Fibroblast of upper back skin (primary cell): ENCODE results near the gene RAG2.

Experiments
- DNase-seq: peaks from one replicate; pipeline ENCODE4 v3.0.0-alpha.2; 2013

Gene RAG2

DNA sequence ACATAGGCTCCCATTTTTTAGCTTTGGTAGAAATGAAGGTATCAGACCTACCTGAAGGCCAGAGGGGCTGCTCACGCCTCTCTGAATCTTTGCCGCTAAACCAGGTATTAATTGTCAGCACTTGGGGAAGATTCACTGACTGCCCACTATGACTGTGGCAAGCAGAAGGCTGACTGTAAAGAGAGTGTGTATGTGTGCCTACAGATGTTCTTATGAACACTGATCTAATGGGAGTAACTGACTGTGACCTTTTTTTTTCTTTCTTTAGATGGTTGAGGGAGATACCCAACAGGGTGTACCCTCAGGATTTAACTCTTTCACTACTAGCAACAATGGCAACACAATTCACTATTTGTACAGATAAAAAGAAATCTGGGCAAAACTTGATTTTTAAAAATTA is at the start of gene RAG2:
TSS of gene RAG2 (minus strand) at position 186 of the 400 bp plus-strand sequence. CDS start 4,068 bp downstream, outside the sequence.
- no peak for DNase-seq

DNA sequence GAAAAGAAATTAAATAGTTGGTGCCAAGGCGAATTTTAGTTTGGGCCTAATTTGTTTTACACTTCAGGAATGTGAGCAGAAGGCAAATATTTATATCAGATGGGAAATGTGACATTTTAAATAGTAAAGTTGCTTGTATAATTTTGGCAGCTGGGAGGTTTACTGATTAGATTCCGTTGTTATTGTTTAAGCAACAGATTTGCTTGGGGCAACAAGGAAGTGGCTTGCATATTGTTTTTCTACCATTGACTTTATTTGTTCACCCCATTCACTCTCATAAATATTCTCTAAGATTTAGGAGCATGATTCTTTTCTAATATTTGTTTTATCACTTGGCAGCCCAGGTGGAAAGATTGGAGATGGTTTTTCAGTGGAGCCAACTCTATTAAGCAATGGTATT is 40.5 kb upstream of the RAG2 start:
- no peak for DNase-seq

GRCh38 chr11:36635066-36635862 is 37.2 kb upstream of the RAG2 start:
- DNase-seq, result no peak

DNA sequence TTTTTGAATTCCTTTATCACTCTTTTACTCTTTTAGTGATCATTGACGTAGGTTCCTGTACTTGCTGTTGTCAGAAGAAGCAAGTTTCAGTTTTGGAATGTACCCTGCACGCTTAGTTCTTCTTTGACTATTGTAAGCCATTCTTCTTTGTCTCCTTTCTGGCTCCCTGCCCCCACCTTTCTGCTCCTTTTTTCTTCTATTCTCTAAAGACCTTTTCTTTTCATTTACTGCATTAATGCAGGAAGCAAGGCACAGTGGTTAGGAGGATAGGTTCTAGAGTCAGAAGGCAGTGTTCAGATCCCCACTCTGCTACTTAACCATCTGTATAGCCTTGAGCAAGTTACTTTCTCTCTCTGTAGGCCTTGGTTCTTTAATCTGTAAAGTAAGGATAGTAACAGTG is 33.7 kb upstream of the RAG2 start:
- no peak for DNase-seq

DNA sequence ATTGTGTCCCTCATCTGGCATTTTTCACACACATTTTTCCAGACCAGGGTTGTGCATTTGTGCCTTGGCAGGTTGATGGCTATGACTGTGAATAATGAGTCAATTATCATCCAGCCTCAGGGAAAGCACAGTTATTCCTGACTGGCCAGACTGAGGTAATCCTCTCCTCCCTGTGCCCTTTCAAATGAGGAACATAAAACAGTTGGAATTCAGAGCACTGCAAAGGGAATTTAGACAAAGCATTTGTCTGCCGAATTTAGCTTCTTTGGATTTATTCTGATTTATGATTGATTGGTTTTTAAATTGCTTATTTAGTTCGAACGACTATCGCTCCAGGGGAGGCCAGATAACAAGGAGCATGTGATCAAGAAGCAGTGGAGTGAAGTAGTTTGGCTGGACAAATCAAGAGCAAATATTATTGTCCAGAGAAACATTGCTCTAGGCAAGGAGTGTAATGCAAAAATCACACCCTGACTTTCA is 30.8 kb upstream of the RAG2 start:
- DNase-seq, result no peak

GRCh38 chr11:36628141-36628540 is 30.1 kb upstream of the RAG2 start:
- DNase-seq, result no peak

- DNase-seq, result no peak
Observed at GRCh38 chr11:36627471-36627870, 29.4 kb upstream of the RAG2 start.

DNA sequence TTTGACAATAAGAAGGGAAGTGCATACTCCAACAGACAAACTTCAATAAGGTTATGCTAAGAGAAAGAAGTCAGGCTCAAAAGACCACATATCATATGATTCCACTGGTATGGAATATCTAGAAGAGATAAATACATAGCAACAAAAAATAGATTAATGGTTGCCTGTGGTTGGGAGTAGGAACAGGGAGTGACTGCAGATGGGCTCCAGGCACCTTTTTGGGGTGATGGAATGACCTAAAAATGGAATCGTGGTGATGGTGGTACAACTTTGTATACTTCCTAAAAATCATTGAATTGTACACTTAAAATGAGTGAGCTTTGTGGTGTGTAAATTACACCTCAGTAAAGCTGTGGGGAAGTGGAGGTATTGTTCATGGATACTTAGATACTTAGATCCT is 29.0 kb upstream of the RAG2 start:
- DNase-seq, result no peak

GRCh38 chr11:36623494-36623893 is 25.5 kb upstream of the RAG2 start:
- DNase-seq, result no peak

DNA sequence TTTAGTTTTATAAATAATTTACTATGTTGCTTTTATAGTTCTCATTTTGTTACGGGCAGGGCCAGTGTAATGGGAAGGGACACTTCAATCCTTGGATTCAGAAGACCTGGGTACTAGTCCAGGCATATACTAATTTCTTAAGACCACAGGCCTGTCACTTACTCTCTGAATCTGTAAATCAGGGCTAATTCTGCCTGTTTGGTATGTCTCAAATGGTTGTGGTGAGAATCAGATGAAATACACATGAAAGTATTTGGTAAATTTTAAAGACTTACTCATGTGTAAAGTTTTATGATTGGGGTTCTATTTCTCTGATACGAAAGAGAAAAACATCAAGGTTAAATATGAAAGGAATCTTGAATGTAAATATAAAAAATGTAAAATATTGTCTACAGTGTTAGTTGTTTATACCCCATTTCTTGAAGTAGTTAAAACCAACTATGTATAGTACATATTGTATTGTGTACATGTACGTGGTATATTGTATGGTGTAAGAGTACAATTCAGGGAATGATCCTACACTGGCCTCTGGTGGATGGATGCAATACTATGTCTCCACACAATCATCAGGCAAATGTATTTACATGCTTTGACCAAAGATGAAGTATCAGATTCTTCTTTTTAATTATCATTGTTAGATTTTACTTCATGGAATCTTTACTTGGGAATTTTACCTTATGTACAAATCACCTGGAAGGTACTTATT is 24.5 kb upstream of the RAG2 start:
- DNase-seq, result peak; percentile 51

- no peak for DNase-seq
Observed at GRCh38 chr11:36620246-36620645, 22.2 kb upstream of the RAG2 start.

GRCh38 chr11:36619502-36619901 is 21.5 kb upstream of the RAG2 start:
- no peak for DNase-seq

DNA sequence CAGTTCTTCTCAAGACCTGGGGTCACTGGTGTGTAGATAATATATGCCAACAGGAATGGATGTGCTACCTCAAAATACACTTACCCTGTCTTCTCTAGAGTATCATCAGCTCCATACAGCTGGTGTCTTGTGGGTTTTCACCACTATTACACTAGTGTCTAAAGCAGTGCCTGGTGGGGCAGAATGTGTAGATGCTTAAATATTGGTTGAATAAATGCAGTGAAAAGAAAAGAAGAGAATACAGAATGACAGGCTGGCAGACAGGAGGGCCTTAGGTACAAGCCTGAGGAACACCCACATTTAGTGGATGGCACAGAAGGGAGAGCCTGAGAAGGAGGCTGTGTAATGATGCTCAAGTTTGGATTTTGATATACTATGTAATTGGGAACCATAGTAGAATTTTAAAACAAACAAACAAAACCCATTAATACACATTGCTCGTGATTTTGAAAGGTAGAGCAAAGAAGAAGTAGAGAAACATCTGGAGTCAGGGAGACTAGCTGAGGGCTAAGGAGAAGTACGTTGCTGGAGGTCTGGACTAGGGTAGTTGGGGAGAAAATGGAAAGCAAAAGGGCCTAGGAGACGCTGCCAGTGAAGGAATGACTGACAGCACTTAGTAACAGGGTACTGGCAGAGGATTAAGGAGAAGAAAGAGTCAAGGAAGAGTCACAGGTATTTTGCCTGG is 20.5 kb upstream of the RAG2 start:
- no peak for DNase-seq

DNA sequence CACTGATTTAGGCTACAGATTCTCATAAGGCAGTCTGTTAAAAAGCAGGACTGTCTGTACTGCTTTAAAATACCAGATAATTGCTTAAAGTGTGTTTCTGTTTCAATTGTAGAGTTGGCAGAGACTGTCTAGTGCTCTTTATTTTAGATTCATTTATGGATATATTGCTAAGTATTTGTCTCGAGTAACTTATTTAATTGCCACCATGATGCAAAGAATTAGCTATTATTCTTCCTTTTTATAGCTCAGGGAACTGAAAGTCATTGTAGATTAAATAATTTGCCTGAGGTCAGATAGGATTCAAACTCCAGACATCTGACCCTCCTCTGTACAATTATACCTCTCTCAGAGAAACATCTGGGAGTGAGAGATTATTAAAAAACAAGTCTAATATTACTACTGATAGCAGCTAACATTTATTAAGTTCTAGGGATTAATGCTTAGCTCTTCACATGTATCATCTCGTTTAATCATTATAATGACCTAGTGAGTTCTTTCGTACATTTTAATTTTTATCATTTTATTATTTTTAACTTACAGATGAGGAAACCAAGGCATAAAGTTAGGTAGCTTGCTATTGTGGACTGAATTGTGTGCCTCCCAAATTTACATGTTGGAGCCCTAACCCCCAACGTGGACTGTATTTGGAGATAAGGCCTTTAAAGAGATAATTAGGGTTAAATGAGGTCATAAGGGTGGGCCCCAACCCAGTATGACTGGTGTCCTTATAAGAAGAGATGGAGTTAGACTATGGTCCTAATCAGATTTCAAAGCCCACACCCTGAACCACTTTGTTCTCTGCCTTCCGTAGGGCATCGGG is 19.7 kb upstream of the RAG2 start:
- DNase-seq, result no peak

DNA sequence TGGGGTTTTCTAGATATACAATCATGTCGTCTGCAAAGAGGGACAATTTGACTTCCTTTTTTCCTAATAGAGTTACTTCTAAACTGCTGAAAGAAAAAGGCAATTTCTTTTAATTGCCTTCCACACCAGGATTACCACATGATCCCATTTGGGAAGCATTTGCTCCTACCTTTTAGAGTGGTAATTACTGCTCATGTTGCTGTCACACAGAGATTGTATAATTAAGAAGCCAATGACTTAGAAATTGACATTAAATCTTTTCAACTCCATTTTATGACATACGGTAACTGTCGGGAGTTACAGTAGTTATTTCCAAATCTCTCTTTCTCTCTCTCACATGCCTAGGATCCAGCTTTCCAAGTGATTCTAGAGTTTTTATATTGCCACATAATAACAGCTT is 17.8 kb upstream of the RAG2 start:
- no peak for DNase-seq

DNA sequence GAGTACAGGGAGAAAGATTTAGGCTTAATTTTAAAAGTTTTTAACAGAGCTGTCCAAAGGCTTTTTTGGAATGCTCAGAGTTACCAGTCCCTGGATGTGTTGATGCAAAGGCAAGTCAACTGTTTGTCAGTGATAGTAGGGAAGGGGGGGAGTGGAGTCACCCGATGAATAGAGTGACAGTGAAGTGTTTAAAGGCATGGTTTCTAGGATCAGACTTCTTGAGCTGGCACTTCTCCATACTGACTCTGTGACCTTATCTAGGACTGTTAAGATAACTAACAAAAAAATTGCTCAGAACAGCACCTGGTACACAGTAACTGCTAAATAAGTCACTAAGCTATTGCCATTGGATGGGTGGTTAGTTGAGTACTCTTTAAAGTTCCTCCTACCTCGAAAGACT is 11.3 kb upstream of the RAG2 start:
- no peak for DNase-seq

DNA sequence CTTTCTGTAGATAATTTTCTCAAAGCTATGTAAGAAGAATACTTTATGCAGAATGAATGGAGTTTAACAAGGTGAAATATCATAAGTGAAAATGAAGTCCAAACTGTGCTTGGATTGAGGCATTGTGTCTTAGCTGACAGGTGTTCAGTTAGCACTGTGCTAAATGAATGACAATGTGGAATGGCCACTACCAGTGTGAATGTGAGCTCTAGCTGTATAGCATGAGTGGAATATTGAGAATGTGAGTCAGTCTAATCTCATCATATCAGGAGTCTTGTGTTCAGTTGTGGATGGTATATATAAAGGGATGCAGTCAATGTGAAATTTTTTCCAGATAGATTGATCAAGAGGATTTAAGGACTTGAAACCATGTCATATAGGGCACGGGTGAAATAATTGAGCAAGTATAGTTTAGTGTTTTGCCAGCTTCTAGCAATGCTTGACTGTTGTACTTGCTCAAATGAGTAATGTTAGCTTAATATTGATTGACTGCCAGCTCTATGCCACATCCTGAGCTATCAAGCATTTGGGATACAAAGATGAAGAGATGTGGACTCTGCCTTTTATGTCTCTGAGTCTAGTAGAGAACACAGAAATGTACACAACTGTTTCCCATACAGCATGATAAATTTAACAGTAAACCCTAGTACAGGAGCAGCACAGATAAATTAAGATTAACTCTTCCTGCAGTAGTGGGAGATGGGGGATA is 10.6 kb upstream of the RAG2 start:
- DNase-seq, result no peak

DNA sequence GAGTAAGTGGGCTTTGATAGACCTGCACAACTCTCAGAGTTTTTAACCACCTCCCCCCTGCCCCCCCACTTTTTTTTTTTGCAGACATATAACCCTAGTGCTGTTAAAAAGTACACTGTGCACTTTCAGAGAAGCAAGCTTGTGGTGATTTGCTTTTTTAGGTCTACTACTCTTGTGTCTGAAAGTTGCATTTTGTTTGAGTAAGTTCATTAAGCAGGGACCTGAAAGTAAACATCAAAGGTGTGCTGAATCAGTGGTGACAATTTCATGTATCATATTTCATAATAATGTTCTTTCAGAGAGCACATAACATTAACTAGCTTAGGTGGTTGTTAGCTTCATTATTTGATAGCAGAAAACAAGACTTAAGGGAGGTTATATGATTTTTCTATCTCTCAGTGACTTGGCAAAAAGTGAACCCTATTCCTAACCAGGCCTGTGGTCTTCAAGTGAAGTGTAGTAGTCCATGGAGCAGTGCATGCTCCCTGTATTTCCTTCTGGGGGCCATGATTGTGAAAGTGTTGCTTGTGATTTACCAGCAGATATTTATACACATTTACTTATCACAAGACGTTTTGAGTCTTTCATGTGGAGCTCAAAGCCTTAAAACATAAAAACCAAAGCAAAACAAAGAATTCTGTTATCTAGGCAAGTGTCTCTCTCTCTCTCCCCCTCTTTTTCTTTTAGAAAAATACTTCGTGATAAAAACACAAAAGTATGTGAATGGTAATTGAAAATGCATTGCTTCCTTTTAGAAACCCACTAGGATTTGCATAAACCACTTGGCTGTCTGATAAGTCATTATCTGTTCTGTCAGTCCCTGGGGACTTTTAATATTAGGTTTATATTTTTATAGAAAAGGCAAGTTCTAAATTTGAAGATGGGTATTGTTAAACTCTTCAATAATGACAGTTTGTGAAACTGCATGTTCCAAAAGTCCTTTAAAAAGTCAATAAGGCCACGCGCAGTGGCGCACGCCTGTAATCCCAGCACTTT is 7.5 kb upstream of the RAG2 start:
- DNase-seq, result no peak

- DNase-seq, result no peak
Observed at GRCh38 chr11:36602135-36602534, 4.1 kb upstream of the RAG2 start.

- DNase-seq, result no peak
Observed at GRCh38 chr11:36601155-36601554, 3.1 kb upstream of the RAG2 start.

GRCh38 chr11:36600180-36600579 is 2.1 kb upstream of the RAG2 start:
- DNase-seq, result no peak
